IgD-negative memory B cell (primary cell): ENCODE measurements around the gene MAP4K2. TPM values are rescaled to one million over a fixed set of nuclear protein-coding genes. Genes with fewer than 3 reads are reported as not detected.

ENCODE experiments used
- H3K27ac Mint-ChIP-seq, 3 donors: one replicate each; pipeline ENCODE4 v1.8.0; 2020 to 2022; ENCODE audit warnings: mild to moderate bottlenecking in 3 of 3, mixed read lengths in 3 of 3, moderate library complexity in 1 of 3
- H3K27me3 Mint-ChIP-seq: one replicate; pipeline ENCODE4 v1.8.0; 2021; ENCODE audit warnings: mixed read lengths
- H3K36me3 Mint-ChIP-seq: one replicate; pipeline ENCODE4 v1.8.0; 2020; ENCODE audit warnings: mild to moderate bottlenecking, mixed read lengths
- H3K4me1 Mint-ChIP-seq, 3 donors: one replicate each; pipeline ENCODE4 v1.8.0; 2020 to 2022; ENCODE audit warnings: mixed read lengths in 3 of 3, mild to moderate bottlenecking in 1 of 3
- H3K4me3 Mint-ChIP-seq, 4 donors: one replicate each; pipeline ENCODE4 v1.8.0; 2020 to 2022; ENCODE audit warnings: mild to moderate bottlenecking in 4 of 4, mixed read lengths in 4 of 4, moderate library complexity in 3 of 4
- H3K9me3 Mint-ChIP-seq, 3 donors: one replicate each; pipeline ENCODE4 v1.8.0; 2020 to 2021; ENCODE audit warnings: mixed read lengths in 3 of 3, mild to moderate bottlenecking in 1 of 3
- polyA plus RNA-seq: library from polyadenylated mRNA; unstranded; fragments of 300-500 nt; fragmentation: Illumina TruSeq; gene quantifications from one replicate; pipeline ENCODE4 v1.2.3, GENCODE V29; 2021

Gene MAP4K2
- polyA plus RNA-seq, 1 donor from 2014 or later = 68.1 TPM

DNA sequence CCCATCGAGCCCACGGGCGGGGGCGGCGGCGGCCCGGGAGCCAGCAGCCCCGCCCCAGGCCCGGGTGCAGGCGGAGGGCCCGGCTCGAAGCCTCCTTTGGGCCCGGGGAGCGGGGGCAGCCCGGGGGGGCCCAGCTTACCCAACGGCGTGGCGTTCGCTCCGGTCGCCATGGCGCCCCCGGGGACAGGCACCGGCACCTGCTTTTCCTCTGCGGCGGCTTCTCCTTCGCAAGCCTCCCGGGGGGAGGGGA is 24.9 kb downstream of the MAP4K2 start:
- Mint-ChIP-seq H3K4me3 (peak overlapping the region; percentile 83 to 97 (median 90)), H3K36me3 (peaks cover 4% of the 10 kb centered on the region), H3K27me3 (no peaks in the 10 kb centered on the region), H3K4me1 (peaks cover 46 to 59% (median 50%) of the 10 kb centered on the region in 3 donors), H3K27ac (peak overlapping the region; percentile 98 to 100 (median 99)), H3K9me3 (no peaks in the 10 kb centered on the region)

DNA sequence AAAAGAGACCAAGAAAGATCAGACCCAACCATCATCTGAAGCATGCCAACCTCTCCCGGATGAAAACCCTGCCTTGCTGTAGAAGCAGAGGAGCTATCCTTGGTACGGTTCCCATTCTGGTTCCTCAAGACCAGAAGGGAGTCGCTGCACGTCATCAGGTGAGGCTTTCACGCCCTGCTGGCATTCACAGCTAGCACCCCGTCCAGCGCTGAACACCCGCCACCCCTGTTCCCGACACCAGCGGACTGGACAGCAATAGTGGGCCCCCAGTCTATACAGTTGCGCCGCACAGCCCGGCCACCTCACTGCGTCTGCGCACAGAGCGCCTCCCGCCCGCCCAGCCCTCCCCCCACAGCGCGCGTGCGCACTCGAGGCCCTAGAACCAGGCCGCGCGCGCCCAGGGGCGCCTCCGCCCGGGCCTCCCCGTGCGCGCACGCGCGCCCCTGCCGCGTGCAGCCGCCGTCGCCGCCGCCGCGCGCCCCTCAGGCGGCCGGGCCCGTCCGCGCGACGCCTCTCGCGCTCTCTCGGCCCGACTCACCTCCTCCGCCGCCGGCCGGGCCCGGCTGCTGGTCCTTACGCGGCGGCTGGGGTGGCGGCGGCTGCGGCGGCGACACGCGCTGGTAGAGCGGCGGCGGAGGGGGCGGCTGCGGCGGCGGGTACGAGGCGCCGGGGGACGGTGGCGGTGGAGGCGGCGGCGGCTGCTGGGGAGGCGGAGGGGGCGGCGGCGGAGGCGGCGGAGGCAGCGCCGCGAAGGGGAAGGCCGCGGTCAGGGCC is 25.4 kb downstream of the MAP4K2 start:
- Mint-ChIP-seq H3K27ac (peak overlapping the region; percentile 92 to 98 (median 93)), H3K36me3 (peaks cover 4% of the 10 kb centered on the region), H3K9me3 (no peaks in the 10 kb centered on the region), H3K4me3 (peak overlapping the region; percentile 93 to 97 (median 96)), H3K4me1 (peaks cover 42 to 61% (median 51%) of the 10 kb centered on the region in 3 donors), H3K27me3 (no peaks in the 10 kb centered on the region)

DNA sequence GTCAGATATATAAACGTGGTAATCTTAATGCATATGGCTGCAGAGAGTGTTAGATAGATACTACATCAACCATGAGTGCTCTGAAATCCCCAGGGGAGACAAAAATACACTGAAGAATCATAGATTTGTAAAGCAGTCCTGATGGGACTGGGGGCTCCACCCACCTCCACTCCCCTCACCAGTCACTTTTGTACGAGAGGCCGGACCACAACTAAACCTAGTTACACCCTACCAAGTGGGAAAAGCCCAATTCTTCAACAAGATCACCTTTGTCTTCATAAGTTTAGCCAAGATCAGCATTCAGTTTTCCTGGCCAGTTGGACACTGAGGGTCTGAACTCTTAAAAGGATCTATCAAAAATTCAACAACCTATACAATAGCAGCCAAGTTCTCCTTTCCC is 26.1 kb downstream of the MAP4K2 start:
- no peaks in the 10 kb centered on the region for H3K27me3 Mint-ChIP-seq
- H3K9me3 Mint-ChIP-seq = no peaks in the 10 kb centered on the region
- peak overlapping the region; percentile 93 to 97 (median 96) for H3K4me3 Mint-ChIP-seq
- peaks cover 44 to 62% (median 53%) of the 10 kb centered on the region in 3 donors for H3K4me1 Mint-ChIP-seq
- H3K36me3 Mint-ChIP-seq = peaks cover 7% of the 10 kb centered on the region
- peak overlapping the region; percentile 92 to 98 (median 93) for H3K27ac Mint-ChIP-seq

DNA sequence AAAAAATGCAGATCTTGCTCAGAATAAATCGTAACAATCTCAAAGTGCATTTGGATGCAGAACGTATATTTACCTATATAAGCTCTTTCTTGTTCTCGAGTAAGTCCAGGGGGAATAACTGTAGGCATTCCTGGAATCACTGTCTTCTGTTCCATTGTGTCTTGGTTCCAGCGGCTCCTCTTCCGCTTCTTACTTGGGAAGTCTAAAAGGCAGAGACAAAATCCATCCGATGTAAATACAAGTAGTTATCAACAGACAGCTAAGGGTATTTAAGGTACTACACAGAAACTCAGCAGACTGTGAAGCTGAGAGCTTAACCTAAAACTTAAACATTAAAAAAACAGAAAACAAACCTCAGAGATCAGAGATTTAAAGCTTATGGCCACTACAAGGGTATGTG is 26.6 kb downstream of the MAP4K2 start:
- Mint-ChIP-seq H3K27me3 (no peaks in the 10 kb centered on the region), H3K9me3 (no peaks in the 10 kb centered on the region), H3K36me3 (peaks cover 7% of the 10 kb centered on the region), H3K27ac (peak overlapping the region in 2 of 3 donors; percentile 92 to 98), H3K4me1 (peaks cover 48 to 66% (median 57%) of the 10 kb centered on the region in 3 donors), H3K4me3 (peak overlapping the region; percentile 93 to 97 (median 96))

DNA sequence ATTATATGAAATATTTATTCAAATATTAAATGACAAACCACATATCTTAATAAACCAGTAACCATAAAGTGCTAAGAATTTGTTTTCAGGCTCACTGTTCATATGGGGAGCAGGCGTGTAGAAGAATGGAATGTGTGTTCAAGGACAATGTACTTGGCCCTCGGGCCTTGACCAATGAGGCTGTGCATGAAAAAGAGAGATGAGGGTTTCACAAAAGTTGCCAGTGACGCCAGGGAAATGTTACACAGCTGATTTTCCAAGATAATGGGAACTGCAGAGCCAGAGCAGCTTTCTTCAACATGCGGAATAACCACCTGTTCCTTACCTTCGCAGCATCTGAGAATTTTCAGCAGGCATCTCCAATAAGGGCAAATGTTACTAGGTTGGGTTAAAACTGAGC is 28.9 kb downstream of the MAP4K2 start:
- Mint-ChIP-seq H3K4me1 (peaks cover 45 to 67% (median 54%) of the 10 kb centered on the region in 3 donors), H3K36me3 (peaks cover 12% of the 10 kb centered on the region), H3K4me3 (peak overlapping the region; percentile 25 to 95 (median 70)), H3K9me3 (no peaks in the 10 kb centered on the region), H3K27me3 (no peaks in the 10 kb centered on the region), H3K27ac (peak overlapping the region in 1 of 3 donors; percentile 98)

DNA sequence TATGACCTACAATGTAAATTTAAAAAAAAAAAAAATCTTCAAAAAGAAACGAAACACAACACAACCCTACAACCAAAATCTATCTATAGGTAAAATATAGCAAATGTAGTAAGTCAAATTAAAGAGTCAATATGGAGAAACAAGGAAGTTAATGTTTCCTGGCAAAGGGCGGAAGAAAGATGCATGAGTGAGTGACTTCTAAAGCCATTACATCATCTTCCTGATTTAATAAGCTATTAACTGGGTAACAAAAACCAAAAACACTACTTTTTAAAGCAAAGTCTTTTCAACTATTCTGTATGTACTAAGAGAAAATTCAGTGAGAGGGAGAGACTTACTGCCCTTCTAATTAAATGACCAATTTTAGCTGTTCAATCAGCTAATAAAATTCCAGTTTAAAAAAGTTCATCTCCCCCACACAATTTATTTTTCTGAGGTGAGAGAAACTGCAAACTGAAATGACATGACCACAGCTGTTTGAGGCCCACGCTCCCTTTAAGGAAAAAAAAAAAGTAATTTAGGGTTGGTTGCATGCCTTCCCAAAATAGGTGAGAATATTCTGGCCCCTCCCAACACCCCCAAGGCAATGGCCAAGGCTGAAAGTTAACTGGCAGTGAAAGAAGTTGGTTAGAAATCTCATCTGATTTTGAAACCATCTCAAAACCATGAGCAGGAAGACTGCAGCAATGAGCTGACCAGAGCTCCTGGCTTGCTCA is 30.6 kb downstream of the MAP4K2 start:
- Mint-ChIP-seq H3K4me3 (peak overlapping the region; percentile 61 to 85 (median 79)), H3K27me3 (no peaks in the 10 kb centered on the region), H3K27ac (peak overlapping the region; percentile 89 to 96 (median 89)), H3K36me3 (peaks cover 14% of the 10 kb centered on the region), H3K4me1 (peaks cover 45 to 78% (median 62%) of the 10 kb centered on the region in 3 donors), H3K9me3 (no peaks in the 10 kb centered on the region)

DNA sequence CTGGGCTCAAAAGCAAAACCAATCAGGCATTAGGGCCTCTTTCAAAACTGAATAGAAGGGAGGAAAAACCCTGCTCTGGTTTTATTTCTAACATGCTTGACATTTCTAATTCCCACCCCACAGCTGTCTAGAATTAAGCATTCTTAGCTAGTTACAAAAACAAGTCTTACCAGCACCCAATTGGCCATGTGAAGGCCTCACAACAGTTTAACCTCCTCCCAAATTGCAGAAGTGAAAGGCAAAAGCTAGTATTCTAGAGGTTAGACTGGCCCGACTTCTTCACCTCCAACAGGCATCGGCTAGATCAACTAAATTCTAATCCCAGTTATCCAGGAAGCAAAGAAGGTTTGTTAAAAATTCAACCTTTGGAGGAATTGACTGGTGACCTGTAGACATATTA is 31.2 kb downstream of the MAP4K2 start:
- peaks cover 14% of the 10 kb centered on the region for H3K36me3 Mint-ChIP-seq

DNA sequence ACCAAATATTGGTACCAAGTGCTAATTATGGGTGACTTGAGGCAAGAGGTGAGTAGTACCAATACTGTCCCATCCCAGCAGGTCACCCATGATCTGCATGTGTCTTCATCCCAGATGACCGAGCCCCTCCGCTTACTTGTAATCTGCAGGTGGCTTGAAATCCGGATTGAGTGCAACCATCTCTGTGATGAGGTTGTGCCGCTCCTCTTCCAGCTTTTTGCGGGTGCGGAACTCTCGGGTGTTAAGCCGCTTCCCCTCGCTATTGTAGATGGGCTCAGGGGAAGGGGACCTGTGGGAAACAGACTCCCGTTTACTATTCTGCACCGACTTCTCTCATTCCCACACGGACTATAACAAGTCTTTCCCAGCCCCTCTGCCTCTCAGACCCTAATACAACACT is 32.9 kb downstream of the MAP4K2 start:
- Mint-ChIP-seq H3K4me3 (peak overlapping the region in 3 of 4 donors; percentile 32 to 61 (median 57)), H3K27me3 (no peaks in the 10 kb centered on the region), H3K36me3 (peaks cover 14% of the 10 kb centered on the region), H3K4me1 (peaks cover 34 to 62% (median 50%) of the 10 kb centered on the region in 3 donors), H3K27ac (peak overlapping the region in 1 of 3 donors; percentile 89), H3K9me3 (no peaks in the 10 kb centered on the region)

More for the DNA sequence above, 31.2 kb downstream of the MAP4K2 start:
- H3K9me3 Mint-ChIP-seq = no peaks in the 10 kb centered on the region
- H3K4me3 Mint-ChIP-seq = peak overlapping the region; percentile 61 to 85 (median 79)
- no peaks in the 10 kb centered on the region for H3K27me3 Mint-ChIP-seq
- peaks cover 39 to 77% (median 60%) of the 10 kb centered on the region in 3 donors for H3K4me1 Mint-ChIP-seq
- peak overlapping the region; percentile 89 to 96 (median 89) for H3K27ac Mint-ChIP-seq

DNA sequence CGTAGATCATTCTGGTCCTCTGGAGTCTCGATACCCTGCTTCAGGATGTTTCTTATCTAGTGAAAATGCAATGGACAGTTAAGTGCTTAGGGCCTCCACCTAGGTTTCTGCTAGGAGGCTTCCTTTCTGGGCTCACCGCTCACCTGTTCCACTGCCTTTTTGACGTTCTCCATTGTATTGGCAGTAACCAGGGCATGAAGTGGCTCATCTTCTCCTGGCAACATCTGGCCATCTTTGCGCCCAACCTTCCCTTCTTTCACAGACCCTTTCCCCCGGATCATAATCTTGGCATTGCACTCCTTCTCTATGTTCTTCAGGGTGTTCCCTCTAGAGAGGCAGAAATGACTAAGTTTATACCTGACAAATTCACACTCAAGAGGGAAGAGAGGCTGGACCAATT is 33.7 kb downstream of the MAP4K2 start:
- Mint-ChIP-seq H3K4me1 (peaks cover 41 to 64% (median 53%) of the 10 kb centered on the region in 3 donors), H3K9me3 (no peaks in the 10 kb centered on the region), H3K4me3 (peak overlapping the region in 2 of 4 donors; percentile 66 to 75), H3K27ac (peak overlapping the region; percentile 34 to 96 (median 89)), H3K27me3 (no peaks in the 10 kb centered on the region), H3K36me3 (peaks cover 18% of the 10 kb centered on the region)

DNA sequence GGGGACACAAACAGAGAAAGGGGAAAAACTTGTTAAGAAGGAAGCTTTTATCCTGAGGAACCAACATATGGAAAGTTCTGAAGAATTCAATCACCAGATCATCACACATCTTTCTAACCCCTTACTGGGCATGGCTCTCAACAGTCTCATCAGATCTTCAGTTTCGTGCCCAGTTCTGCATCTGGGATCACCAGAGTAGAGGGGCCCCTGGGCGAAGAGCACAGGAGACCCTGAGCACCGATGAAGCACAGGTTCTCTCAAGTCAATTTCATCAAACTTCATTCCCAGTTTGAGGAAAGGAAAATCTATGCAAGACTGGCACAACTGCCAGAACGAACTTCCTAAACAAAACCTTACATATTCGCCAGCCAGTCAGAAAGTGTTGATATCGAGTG is 34.7 kb downstream of the MAP4K2 start:
- Mint-ChIP-seq H3K27ac (peak overlapping the region in 2 of 3 donors; percentile 89 to 95), H3K4me1 (peaks cover 42 to 63% (median 55%) of the 10 kb centered on the region in 3 donors), H3K9me3 (no peaks in the 10 kb centered on the region), H3K27me3 (no peaks in the 10 kb centered on the region), H3K36me3 (peaks cover 18% of the 10 kb centered on the region), H3K4me3 (peak overlapping the region in 2 of 4 donors; percentile 23 to 75)

DNA sequence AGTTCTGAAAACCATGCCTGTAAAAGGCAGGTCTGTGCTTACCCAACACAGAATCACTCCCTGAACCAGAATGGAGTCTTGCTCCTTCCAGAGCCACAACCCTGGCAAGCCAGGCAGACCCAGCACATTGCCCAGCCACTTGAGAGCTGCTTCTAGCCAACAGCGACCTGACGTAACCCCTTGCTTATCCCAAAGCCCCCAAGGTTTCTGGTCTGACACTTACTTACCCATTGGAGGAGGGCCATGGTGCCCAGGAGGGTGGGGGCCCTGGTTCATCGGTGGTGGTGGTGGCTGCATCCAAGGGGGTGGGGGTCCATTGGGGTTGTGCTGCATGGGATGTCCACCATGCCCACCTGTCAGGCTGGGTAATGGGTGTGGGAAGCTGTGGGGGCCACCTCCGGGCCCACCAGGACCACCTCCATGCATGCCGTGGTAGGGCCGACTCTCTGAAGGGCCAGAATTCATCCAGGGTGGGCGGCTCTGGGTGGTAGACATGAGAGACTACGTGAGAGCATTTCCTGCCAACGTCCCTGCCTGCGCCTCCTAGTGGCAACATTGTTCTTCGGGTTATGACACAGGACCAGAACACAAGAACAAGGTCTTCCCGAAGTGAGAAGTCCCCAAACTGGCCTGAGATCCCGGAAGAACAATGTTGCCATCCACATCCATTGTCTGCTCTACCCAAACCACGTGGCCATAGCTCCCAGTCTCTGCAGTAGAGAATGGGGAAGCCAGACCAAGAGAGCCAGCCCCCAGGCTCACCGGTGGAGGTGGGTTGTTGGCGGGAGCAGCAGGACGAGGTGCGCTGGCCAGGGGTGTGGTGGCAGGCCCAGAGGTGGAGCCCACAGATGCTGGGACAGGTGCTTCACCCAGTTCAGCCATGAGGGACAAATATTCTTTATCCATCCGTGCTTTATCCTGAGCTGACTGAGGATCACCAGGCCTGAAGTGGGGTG is 35.4 kb downstream of the MAP4K2 start:
- peak overlapping the region in 3 of 4 donors; percentile 32 to 86 (median 75) for H3K4me3 Mint-ChIP-seq
- no peaks in the 10 kb centered on the region for H3K9me3 Mint-ChIP-seq
- H3K27me3 Mint-ChIP-seq = no peaks in the 10 kb centered on the region
- H3K4me1 Mint-ChIP-seq = peaks cover 46 to 62% (median 55%) of the 10 kb centered on the region in 3 donors
- H3K36me3 Mint-ChIP-seq = peaks cover 20% of the 10 kb centered on the region
- H3K27ac Mint-ChIP-seq = peak overlapping the region; percentile 89 to 95 (median 90)

DNA sequence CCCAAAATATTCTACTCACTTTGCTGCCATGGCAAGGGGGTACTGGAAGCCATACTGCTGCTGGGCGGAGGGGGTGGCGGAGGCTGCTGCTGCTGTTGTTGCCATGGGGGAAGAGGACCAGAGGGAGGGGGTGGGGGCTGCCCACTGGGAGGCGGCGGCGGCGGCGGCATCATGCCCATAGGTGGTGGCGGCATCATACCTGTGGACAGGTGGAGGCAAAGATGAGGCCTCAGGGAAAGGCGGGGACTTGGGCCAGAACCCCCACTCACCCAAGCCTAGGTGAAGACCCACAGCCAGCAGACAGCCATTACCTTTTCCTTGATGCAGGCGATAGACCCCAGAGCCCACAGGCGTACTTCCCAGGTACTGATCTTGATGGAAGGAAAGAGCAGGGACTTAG is 36.1 kb downstream of the MAP4K2 start:
- peaks cover 17% of the 10 kb centered on the region for H3K36me3 Mint-ChIP-seq

DNA sequence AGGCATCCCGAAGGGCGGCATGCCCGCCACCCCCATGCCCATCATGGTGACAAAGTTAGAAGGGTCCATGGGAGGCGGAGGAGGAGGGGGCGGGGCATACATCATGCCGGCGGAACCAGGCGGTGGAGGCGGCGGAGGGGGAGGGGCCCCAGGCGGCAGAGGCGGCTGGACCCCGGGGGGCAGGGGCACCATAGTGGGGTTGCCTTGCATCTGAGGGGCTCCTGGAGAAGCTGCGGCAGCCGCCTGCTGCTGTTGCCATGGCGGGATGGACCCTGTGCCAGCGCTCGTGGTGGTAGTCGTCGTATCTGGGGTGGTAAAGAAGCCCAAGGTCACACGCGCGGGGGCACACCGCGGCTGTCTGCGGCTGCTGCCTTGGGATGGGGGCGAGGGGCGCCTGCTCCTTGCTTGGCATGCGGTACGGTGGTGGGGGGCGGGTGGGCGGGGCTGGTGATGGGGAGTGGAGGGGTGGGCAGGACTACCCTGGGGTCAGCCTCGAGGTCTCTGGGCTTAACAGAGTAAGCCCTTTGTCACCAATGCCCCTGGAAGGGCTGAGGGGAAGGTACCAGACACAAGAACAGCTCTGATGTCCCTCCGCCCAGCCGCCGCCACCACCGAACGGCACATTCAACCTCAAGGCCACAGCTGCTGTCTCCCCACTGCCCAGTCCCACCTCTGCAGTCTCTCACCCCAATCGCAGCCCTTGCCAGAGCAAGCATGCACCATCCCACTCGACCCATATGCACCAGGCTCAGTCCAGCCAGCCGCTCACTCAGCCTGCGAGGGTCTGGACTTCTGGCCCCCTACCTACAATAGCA is 37.0 kb downstream of the MAP4K2 start:
- peaks cover 3% of the 10 kb centered on the region for H3K27me3 Mint-ChIP-seq
- H3K4me1 Mint-ChIP-seq = peaks cover 45 to 59% (median 47%) of the 10 kb centered on the region in 3 donors
- peaks cover 17% of the 10 kb centered on the region for H3K36me3 Mint-ChIP-seq
- no peaks in the 10 kb centered on the region for H3K9me3 Mint-ChIP-seq
- H3K4me3 Mint-ChIP-seq = peak overlapping the region in 3 of 4 donors; percentile 52 to 90 (median 65)
- H3K27ac Mint-ChIP-seq = peak overlapping the region; percentile 89 to 99 (median 96)

More for the DNA sequence above, 36.1 kb downstream of the MAP4K2 start:
- H3K27me3 Mint-ChIP-seq = peaks cover 3% of the 10 kb centered on the region
- peak overlapping the region in 2 of 4 donors; percentile 75 to 86 for H3K4me3 Mint-ChIP-seq
- peak overlapping the region in 2 of 3 donors; percentile 95 to 99 for H3K27ac Mint-ChIP-seq
- no peaks in the 10 kb centered on the region for H3K9me3 Mint-ChIP-seq
- H3K4me1 Mint-ChIP-seq = peaks cover 46 to 63% (median 54%) of the 10 kb centered on the region in 3 donors
